ENCODE measurements around the gene NR5A2.

- TF ChIP-seq ZNF510 (tag by site-specific recombination; IDR thresholded peaks at IDR 0.05; ENCODE audit: insufficient replicate concordance): no peak
- no peak for TF ChIP-seq ZSCAN18 (tag by site-specific recombination; IDR thresholded peaks at IDR 0.05)
- no peak for TF ChIP-seq SCRT2 (tag by site-specific recombination; IDR thresholded peaks at IDR 0.05)
- TF ChIP-seq, protein P1, sequence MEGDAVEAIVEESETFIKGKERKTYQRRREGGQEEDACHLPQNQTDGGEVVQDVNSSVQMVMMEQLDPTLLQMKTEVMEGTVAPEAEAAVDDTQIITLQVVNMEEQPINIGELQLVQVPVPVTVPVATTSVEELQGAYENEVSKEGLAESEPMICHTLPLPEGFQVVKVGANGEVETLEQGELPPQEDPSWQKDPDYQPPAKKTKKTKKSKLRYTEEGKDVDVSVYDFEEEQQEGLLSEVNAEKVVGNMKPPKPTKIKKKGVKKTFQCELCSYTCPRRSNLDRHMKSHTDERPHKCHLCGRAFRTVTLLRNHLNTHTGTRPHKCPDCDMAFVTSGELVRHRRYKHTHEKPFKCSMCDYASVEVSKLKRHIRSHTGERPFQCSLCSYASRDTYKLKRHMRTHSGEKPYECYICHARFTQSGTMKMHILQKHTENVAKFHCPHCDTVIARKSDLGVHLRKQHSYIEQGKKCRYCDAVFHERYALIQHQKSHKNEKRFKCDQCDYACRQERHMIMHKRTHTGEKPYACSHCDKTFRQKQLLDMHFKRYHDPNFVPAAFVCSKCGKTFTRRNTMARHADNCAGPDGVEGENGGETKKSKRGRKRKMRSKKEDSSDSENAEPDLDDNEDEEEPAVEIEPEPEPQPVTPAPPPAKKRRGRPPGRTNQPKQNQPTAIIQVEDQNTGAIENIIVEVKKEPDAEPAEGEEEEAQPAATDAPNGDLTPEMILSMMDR (tag by site-specific recombination; IDR thresholded peaks at IDR 0.05): no peak
- TF ChIP-seq ZNF555 (tag by site-specific recombination; conservative IDR thresholded peaks at IDR 0.05): no peak
- no peak for TF ChIP-seq ZNF121 (tag by site-specific recombination; IDR thresholded peaks at IDR 0.05)
- TF ChIP-seq TRIM28 (IDR thresholded peaks at IDR 0.05; ENCODE audit: borderline replicate concordance, low read length): 0 out of 2 replicates have a peak, but pooled peaks have one; percentile 16
- no peak for TF ChIP-seq ZNF26 (tag by site-specific recombination; IDR thresholded peaks at IDR 0.05)
- no peak for TF ChIP-seq ZNF707 (tag by site-specific recombination; IDR thresholded peaks at IDR 0.05)
Measured at GRCh38 chr1:200128944-200129879, 101.7 kb downstream of the NR5A2 start.

All from HEK293 (cell line).